H9 (cell line): ENCODE results near the gene TRMT1. TPM values are rescaled to one million over a fixed set of nuclear protein-coding genes. Genes with fewer than 3 reads are reported as not detected.

Experiments used
- DNase-seq: peaks from one replicate; pipeline ENCODE4 v3.0.0-alpha.2; 2017
- H2AFZ ChIP-seq: one replicate; pipeline ENCODE4 v1.6.1; 2013; ENCODE audit warnings: mild to moderate bottlenecking, low read length, control low read depth, moderate library complexity
- H2AK5ac ChIP-seq: 2 replicates; pipeline ENCODE4 v1.6.1; 2013; ENCODE audit warnings: low read length, control low read depth, mixed read lengths; ENCODE audit not compliant: insufficient read length
- H2BK120ac ChIP-seq: one replicate; pipeline ENCODE4 v1.6.1; 2013; ENCODE audit warnings: low read depth, mild to moderate bottlenecking, low read length, control low read depth, inconsistent platforms; ENCODE audit not compliant: poor library complexity, severe bottlenecking
- H2BK12ac ChIP-seq: 2 replicates; pipeline ENCODE4 v1.6.1; 2013; ENCODE audit warnings: low read length, control low read depth, mixed read lengths, low read depth; ENCODE audit not compliant: insufficient read length
- H2BK15ac ChIP-seq: 2 replicates; pipeline ENCODE4 v1.6.1; 2013; ENCODE audit warnings: low read depth, low read length, control low read depth
- H2BK20ac ChIP-seq: one replicate; pipeline ENCODE4 v1.6.1; 2013; ENCODE audit warnings: low read depth, mild to moderate bottlenecking, low read length, control low read depth, inconsistent platforms; ENCODE audit not compliant: poor library complexity, severe bottlenecking
- H2BK5ac ChIP-seq: 2 replicates; pipeline ENCODE4 v1.6.1; 2013; ENCODE audit warnings: low read length, control low read depth, mixed read lengths; ENCODE audit not compliant: insufficient read length
- H3K14ac ChIP-seq: 2 replicates; pipeline ENCODE4 v1.6.1; 2013; ENCODE audit warnings: low read length, control low read depth; ENCODE audit not compliant: insufficient read depth
- H3K18ac ChIP-seq: 2 replicates; pipeline ENCODE4 v1.6.1; 2013; ENCODE audit warnings: low read depth, mild to moderate bottlenecking, mixed read lengths, low read length, control low read depth; ENCODE audit not compliant: insufficient read length
- H3K23ac ChIP-seq: 2 replicates; pipeline ENCODE4 v1.6.1; 2013; ENCODE audit warnings: low read length, control low read depth, mixed read lengths, low read depth; ENCODE audit not compliant: insufficient read length
- H3K23me2 ChIP-seq: 2 replicates; pipeline ENCODE4 v1.6.1; 2013; ENCODE audit warnings: low read depth, mild to moderate bottlenecking, mixed read lengths, low read length, control low read depth; ENCODE audit not compliant: insufficient read length, poor library complexity, severe bottlenecking
- H3K27ac ChIP-seq: 2 replicates; pipeline ENCODE4 v1.5.1; 2013; ENCODE audit warnings: low read length, control low read depth, mixed read lengths, low read depth; ENCODE audit not compliant: insufficient read length
- H3K27me3 ChIP-seq: 2 replicates; pipeline ENCODE4 v1.6.1; 2013; ENCODE audit warnings: low read length, control low read depth, inconsistent platforms; ENCODE audit not compliant: insufficient read depth
- H3K4ac ChIP-seq: 2 replicates; pipeline ENCODE4 v1.6.1; 2013; ENCODE audit warnings: low read depth, mild to moderate bottlenecking, control low read depth, inconsistent platforms, low read length, moderate library complexity
- H3K4me1 ChIP-seq: 2 replicates; pipeline ENCODE4 v1.6.1; 2013; ENCODE audit warnings: low read length, control low read depth, inconsistent platforms; ENCODE audit not compliant: insufficient read depth
- H3K4me2 ChIP-seq: 2 replicates; pipeline ENCODE4 v1.6.1; 2013; ENCODE audit warnings: low read length, control low read depth, mixed read lengths; ENCODE audit not compliant: insufficient read length, insufficient read depth
- H3K56ac ChIP-seq: 2 replicates; pipeline ENCODE4 v1.6.1; 2013; ENCODE audit warnings: low read depth, mild to moderate bottlenecking, mixed read lengths, low read length, control low read depth; ENCODE audit not compliant: insufficient read length
- H3K79me1 ChIP-seq: 2 replicates; pipeline ENCODE4 v1.6.1; 2013; ENCODE audit warnings: low read depth, mild to moderate bottlenecking, moderate library complexity, low read length, control low read depth, inconsistent platforms; ENCODE audit not compliant: insufficient read depth, poor library complexity, severe bottlenecking
- H3K79me2 ChIP-seq: 2 replicates; pipeline ENCODE4 v1.6.1; 2013; ENCODE audit warnings: low read length, control low read depth, inconsistent platforms; ENCODE audit not compliant: insufficient read depth
- H3K9ac ChIP-seq: 2 replicates; pipeline ENCODE4 v1.6.1; 2013; ENCODE audit warnings: low read length, control low read depth, mixed read lengths; ENCODE audit not compliant: insufficient read length; ENCODE audit errors: extremely low read depth
- H3K9me3 ChIP-seq: one replicate; pipeline ENCODE4 v1.6.1; 2013; ENCODE audit warnings: low read depth, low read length, inconsistent platforms; ENCODE audit not compliant: control insufficient read depth
- H3T11ph ChIP-seq: one replicate; pipeline ENCODE4 v1.6.1; 2013; ENCODE audit warnings: mild to moderate bottlenecking, low read length, control low read depth, inconsistent platforms
- H4K20me1 ChIP-seq: one replicate; pipeline ENCODE4 v1.6.1; 2013; ENCODE audit not compliant: control insufficient read depth, insufficient read length, insufficient read depth
- H4K5ac ChIP-seq: 2 replicates; pipeline ENCODE4 v1.6.1; 2013; ENCODE audit warnings: low read depth, mild to moderate bottlenecking, mixed read lengths, low read length, control low read depth; ENCODE audit not compliant: insufficient read length
- H4K8ac ChIP-seq: replicated peaks from 2 replicates; pipeline ENCODE4 v1.6.1; 2013; ENCODE audit warnings: low read length, control low read depth, mixed read lengths, low read depth; ENCODE audit not compliant: insufficient read length
- H4K91ac ChIP-seq: 2 replicates; pipeline ENCODE4 v1.6.1; 2013; ENCODE audit warnings: low read depth, mild to moderate bottlenecking, moderate library complexity, mixed read lengths, low read length, control low read depth; ENCODE audit not compliant: insufficient read length
- H3K27ac Mint-ChIP-seq, 3 experiments: 2 replicates in 2 of 3; 3 replicates in 1 of 3; pipeline ENCODE4 v1.8.0; 2020 to 2021; ENCODE audit warnings: mixed read lengths in 3 of 3, mild to moderate bottlenecking in 1 of 3, moderate library complexity in 1 of 3
- H3K27me3 Mint-ChIP-seq: 2 replicates; pipeline ENCODE4 v1.8.0; 2021; ENCODE audit warnings: low read depth, mild to moderate bottlenecking, moderate library complexity, mixed read lengths
- H3K36me3 Mint-ChIP-seq, 3 experiments: 2 replicates in 2 of 3; 3 replicates in 1 of 3; pipeline ENCODE4 v1.8.0; 2020 to 2021; ENCODE audit warnings: low read depth in 3 of 3, mixed read lengths in 3 of 3; ENCODE audit not compliant: insufficient read depth in 1 of 3
- H3K4me1 Mint-ChIP-seq, 2 experiments: 2 replicates each; pipeline ENCODE4 v1.8.0; 2020; ENCODE audit warnings: mixed read lengths in 2 of 2
- H3K4me3 Mint-ChIP-seq, 2 experiments: 2 replicates in 1 of 2; 3 replicates in 1 of 2; pipeline ENCODE4 v1.8.0; 2020 to 2021; ENCODE audit warnings: mild to moderate bottlenecking in 2 of 2, mixed read lengths in 2 of 2, moderate library complexity in 1 of 2
- H3K9me3 Mint-ChIP-seq, 2 experiments: 2 replicates in 1 of 2; 3 replicates in 1 of 2; pipeline ENCODE4 v1.8.0; 2020; ENCODE audit warnings: mild to moderate bottlenecking in 2 of 2, mixed read lengths in 2 of 2, moderate library complexity in 1 of 2
- CTCF ChIP-seq: fragments of 200-600 bp; sonication (generic); conservative IDR thresholded peaks from 3 replicates; pipeline ENCODE4 v1.8.0; 2021; ENCODE audit warnings: antibody characterized with exemption, mild to moderate bottlenecking
- WGBS: extraction: QIAGEN DNeasy Blood & Tissue Kit; methylation state at CpG from one replicate; pipeline ENCODE4 v1.1.7; 2013; ENCODE audit warnings: missing lambda C conversion rate, low lambda C conversion rate, mixed read lengths; ENCODE audit not compliant: insufficient read length; ENCODE audit errors: extremely low coverage; 5-methylcytosine and 5-hydroxymethylcytosine counted together
- total RNA-seq: library from RNA; stranded (reverse); gene quantifications from 2 replicates; pipeline ENCODE4 v1.2.1, GENCODE V29; 2021

The TRMT1 gene
- total RNA-seq, 1 experiment from 2014 or later: 95.7 TPM

DNA sequence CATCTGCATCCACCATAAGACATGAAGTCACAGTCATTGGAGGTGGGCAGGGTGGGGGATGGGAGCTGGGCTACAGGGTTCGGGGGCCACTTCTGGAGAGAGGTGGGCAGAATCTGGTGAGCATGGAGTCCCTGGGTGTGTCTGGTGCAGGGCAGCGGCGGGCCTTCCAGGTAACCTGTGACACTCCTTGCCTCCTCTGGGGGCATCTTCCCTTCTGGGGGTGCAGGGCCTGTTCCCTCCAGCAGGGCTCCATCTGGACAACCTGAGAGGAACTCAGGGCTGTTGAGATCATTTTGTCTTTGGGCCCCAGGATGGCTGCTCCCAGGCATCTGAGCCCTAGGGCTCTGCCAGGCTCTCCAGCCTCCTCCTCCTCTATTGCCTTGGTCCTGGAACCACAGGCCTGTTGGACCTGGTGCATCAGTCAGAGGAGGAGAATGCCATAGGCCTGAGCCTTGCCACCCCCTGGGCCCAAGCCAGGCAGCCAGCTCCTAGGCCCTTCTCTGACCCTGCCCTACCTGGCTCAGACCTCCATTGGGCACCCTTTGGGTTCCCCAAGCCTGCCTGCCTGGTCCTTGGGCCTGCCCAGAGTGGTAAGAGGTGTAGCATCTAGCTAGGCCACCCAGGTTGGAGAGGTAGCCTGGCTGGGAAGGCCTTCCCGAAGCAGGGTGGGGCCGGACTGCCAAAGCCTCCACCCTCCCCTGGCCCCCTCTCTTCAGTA lies 27.2 kb downstream of the TRMT1 start:
- Mint-ChIP-seq H3K36me3 (no peaks in the 10 kb centered on the region), H3K4me3 (no peak overlapping the region), H3K4me1 (peaks cover 16 to 35% of the 10 kb centered on the region in 2 experiments), H3K27ac (no peak overlapping the region), H3K27me3 (peaks cover 61% of the 10 kb centered on the region), H3K9me3 (no peaks in the 10 kb centered on the region)
- no peak overlapping the region for H2BK12ac ChIP-seq
- DNase-seq: peak; percentile 79
- no peak overlapping the region for H2BK120ac ChIP-seq
- WGBS: no CpG with 5 or more reads among the region's 5 CpGs
- H3K27ac ChIP-seq: no peak overlapping the region
- no peak overlapping the region for H3K14ac ChIP-seq
- H3K23ac ChIP-seq: no peak overlapping the region
- H3K4me1 ChIP-seq: 0 out of 2 replicates have a peak, but pooled peaks cover 2% of the 10 kb centered on the region
- no peak overlapping the region for H2AK5ac ChIP-seq
- no peak overlapping the region for H4K5ac ChIP-seq
- H2AFZ ChIP-seq: no peak overlapping the region
- H4K91ac ChIP-seq: no peak overlapping the region
- no peak overlapping the region for H3K56ac ChIP-seq
- H4K20me1 ChIP-seq: no peaks in the 10 kb centered on the region
- no peaks in the 10 kb centered on the region for H3K79me2 ChIP-seq
- H4K8ac ChIP-seq: no peak overlapping the region
- H2BK20ac ChIP-seq: no peak overlapping the region
- no peak overlapping the region for H3K9ac ChIP-seq
- H3K23me2 ChIP-seq: no peaks in the 10 kb centered on the region
- H3K9me3 ChIP-seq: no peaks in the 10 kb centered on the region
- no peak overlapping the region for H3T11ph ChIP-seq
- peaks cover 4% of the 10 kb centered on the region; the same call in 1 of the 2 replicates for H3K27me3 ChIP-seq
- H3K79me1 ChIP-seq: no peaks in the 10 kb centered on the region
- H2BK5ac ChIP-seq: no peak overlapping the region
- H3K18ac ChIP-seq: no peak overlapping the region
- peak; percentile 76 for TF ChIP-seq CTCF
- H2BK15ac ChIP-seq: no peak overlapping the region
- no peak overlapping the region for H3K4ac ChIP-seq
- no peak overlapping the region for H3K4me2 ChIP-seq
